HG02973 (cell line): ENCODE results near the gene HNRNPAB.

Experiments used
- ATAC-seq: cut with Tn5 transposase; IDR thresholded peaks from one replicate; pipeline ENCODE4 v1.9.1; 2021; ENCODE audit warnings: moderate library complexity; ENCODE audit not compliant: unreplicated experiment

HNRNPAB gene

DNA sequence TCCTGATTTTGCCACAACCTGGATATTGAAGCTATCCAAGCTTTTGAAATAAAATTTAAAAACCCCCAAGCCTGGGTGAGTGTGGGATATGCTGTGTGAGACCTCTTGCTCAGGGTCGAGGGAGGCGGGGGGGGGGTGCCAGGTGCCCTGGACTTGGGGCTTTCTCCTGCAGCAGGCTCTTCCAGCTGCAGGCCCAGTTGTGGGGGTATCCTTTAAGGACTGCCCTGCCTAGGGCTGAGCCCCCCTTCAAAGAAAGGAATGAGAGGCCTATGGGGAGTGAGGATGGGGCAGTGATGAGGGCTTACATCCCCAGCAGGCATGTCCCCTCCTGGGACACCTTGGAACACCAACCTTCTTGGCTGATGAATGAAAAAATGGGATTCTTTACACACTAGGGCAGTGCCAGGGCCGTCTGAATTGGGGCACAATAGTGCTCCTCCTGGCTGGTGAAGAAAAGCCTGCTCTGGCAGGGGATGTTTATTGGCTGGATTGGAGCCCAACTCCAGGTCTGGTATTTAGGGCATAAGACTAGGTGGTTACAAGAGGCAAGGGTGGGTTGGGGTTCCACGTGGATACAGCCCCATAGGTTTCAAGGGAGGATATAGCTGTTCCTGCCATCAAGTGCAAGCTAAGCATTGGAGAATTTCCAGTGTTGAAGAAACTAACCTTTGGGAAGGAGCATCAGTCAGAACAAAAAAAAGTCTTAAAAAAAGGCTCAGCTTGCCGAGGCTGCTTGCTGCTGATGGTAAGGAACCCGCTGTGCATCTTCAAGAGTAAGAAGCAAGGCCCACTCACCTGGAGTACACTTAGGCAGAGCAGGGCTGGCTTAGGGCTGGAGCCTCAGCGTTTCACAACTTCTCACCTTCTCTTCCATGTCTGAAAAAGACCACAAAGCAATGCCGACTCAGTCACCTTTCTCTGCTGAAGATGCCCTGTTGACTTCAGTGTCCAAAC is 7.0 kb downstream of the HNRNPAB start:
- ATAC-seq, result no peak

- ATAC-seq, result no peak
Measured at GRCh38 chr5:178212241-178213002, 8.1 kb downstream of the HNRNPAB start.

GRCh38 chr5:178213003-178213461 is 8.7 kb downstream of the HNRNPAB start:
- no peak for ATAC-seq

GRCh38 chr5:178213748-178214151 is 9.4 kb downstream of the HNRNPAB start:
- no peak for ATAC-seq

DNA sequence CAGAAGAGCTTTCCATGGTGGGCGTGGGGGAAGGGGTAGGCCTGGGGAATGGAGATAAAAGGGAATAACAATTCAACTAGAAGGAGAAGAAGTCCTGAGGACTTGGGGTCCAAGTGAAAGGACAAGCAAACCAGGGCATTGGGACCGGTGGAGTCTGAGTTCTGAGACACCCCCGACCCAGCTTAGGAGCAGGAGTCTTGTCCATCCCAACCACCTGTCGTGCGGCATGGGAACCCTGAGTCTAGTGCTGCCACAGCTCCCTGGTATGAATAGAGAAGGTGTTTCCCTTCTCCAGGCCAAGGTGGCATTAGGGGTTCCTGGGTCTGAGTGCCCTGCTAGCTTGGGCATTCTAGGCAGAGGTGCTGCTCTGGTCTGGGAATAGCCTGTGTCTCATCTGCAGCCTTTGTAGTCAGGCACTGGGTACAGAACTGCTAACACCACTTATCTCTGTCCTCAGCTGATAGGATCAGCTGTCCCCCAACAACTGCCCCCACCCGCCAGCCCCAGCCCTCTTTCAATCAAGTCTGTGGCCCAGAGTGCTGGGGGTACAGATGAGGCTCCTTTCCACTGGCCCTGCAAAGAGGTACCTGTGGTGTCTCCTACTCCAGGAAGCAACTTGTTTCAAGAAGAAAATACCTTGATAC is 9.9 kb downstream of the HNRNPAB start:
- ATAC-seq, result no peak

DNA sequence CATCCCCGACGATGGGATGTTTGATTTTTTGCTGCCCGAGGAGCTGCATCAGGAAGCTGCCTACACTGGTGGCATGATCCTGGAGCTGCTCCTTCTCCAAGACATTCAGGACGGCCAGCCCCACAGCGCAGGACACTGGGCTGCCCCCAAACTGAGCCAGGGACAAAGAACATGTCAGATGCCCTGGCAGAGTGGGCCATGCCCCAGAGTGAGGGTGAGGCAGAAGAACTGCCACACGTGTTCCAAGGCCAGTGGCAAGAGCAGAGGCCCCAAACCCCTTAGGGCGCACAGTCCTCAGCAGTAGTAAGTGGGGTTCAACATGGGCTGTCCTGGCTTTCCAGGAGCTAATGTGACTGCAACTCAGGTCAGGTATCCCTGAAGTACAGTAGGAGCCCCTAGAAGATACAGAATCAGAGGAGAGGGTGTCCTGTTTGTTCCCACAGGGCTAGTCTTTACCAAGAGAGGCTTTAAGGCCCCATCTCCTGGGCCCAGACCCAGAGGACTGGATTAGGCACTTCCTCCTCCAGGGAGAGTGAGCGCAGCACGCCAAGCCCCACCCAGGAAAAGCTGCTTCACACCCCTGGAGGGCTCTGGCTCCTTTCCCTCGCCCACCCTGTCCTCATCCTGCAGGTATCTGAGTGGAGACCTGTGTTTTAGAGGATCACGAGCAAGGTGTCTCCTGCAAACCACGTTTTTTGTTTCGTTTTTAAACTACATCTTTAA is 11.1 kb downstream of the HNRNPAB start:
- ATAC-seq, result no peak

DNA sequence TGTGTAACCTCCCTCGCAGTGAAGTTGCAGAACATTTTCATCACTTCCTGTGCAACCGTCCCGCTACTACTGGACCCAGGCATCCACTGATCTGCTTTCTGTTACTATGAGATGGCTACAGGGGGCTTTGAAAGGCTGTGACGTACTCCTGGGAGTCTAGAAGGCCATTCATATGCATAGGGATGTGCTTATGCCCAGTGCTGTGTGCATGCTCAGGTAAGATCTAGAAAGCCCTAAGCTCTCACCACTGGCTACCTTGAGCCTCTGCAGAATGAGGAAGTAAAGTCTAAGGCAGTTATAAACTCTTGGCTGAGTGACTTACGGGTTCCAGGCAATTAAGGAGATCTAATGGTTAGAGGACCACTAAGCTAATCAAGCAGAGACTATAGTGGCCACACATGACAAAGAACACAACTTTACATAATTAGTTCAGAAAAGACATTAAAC is 11.8 kb downstream of the HNRNPAB start:
- ATAC-seq, result no peak

DNA sequence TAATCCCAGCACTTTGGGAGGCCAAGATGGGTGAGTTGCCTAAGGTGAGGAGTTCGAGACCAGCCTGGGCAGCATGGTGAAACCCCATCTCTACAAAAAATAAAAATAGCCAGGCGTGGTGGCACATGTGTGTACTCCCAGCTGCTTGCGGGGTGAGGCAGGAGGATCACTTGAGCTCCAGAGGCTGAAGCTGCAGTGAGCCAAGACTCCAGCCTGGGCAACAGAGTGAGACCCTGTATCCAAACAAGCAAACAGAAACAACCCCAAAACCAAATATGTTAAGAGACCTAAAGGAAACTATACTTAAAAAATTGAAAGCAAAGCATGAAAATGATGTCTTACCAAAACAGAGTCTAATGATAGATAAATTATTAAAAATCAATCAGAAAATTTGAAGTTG is 12.4 kb downstream of the HNRNPAB start:
- no peak for ATAC-seq

GRCh38 chr5:178218237-178218776 is 14.0 kb downstream of the HNRNPAB start:
- ATAC-seq, result no peak

- ATAC-seq, result no peak
Measured at GRCh38 chr5:178218827-178219226, 14.5 kb downstream of the HNRNPAB start.

- no peak for ATAC-seq
Measured at GRCh38 chr5:178221282-178221681, 16.9 kb downstream of the HNRNPAB start.

DNA sequence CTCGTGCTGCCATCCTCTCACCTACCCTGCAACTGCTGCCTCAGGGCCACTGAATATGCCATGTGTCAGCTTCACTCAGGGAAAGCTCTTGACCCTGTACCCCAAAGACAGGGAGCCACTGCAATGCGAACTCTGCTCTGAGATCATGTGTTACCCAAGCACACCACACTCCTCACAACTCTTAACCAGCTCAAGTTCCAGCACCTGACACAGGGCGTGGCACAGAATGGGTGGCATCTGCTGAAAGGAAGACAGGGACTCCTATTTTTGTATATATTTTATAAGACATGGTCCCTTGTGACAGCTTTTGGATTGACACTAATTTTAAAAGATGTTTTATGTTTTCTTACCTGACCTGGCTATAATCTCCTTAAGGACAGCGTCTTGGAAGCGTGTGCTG is 17.5 kb downstream of the HNRNPAB start:
- ATAC-seq, result no peak

GRCh38 chr5:178222292-178222691 is 18.0 kb downstream of the HNRNPAB start:
- ATAC-seq, result no peak

- ATAC-seq, result no peak
Measured at GRCh38 chr5:178223196-178223773, 19.0 kb downstream of the HNRNPAB start.

DNA sequence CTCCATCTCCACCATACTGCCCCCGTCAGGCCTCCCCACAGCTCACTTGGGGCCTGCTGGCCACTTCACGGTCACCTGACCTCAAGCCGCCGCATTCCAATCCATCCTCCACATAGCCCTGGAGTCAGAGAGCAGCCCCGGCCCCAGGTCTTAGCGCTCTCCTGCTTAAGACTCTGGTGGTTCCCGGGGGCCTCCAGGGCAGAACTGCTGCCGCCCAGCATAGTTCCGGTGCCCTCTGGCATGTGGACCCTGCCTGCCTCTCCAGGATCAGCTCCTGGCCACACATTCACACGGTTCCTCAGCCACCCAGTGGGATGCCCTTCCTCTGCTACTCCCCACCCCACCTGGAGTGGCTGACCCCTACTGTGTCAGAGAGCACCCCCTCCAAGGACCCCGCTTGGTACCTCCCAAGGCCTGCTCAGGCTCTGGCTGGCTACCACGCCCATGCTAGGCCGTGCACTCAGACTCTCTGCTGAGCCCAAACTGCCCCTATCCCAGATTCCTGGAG is 19.5 kb downstream of the HNRNPAB start:
- ATAC-seq, result no peak

GRCh38 chr5:178224403-178224802 is 20.1 kb downstream of the HNRNPAB start:
- ATAC-seq, result no peak

- ATAC-seq, result no peak
Measured at GRCh38 chr5:178225174-178225573, 20.8 kb downstream of the HNRNPAB start.

DNA sequence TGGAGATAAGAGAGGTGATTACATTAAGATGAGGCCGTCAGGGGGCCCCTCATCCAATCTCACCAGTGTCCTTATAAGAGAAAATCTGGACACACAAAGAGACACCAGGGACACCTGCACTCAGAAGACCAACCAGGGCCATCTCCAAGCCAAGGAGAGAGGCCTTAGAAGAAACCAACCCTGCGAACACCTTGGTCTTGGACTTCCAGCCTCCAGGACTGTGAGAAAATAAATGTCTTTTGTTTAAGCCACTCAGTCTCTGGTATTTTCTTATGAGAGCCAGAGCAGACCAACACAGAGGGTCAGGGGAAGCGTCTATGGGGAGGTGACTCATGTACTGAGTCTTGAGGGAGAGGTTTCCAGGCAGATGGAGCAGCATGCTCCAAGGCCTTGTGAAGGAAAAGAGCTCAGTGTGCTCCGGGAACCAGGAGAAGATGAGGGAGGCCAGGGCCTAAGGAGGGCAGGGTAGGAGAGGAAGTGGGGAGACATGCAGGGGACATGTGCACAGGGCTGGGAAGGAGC is 22.9 kb downstream of the HNRNPAB start:
- no peak for ATAC-seq

GRCh38 chr5:178227929-178228328 is 23.6 kb downstream of the HNRNPAB start:
- no peak for ATAC-seq

DNA sequence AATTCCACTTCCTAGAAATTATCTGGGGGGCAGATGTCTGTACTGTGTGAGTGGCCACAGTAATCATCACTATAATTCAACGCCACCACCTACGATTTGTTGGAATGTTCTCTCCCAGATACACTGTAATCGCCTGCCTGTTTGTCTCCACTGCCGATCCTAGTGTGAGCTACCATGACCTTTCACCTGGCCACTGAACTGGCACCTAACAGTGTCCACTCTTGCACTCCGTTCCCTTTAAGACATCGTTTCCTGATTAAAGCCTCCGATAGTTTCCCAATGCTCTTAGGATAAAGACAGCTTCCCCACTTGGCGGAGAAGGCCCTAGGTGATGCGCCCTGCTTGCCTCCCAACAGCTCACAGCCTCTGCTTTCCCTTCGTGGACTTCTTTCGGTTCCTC is 24.3 kb downstream of the HNRNPAB start:
- no peak for ATAC-seq
